H1 (cell line): ENCODE results near the gene LMOD2. TPM values are rescaled to one million over a fixed set of nuclear protein-coding genes. Genes with fewer than 3 reads are reported as not detected.

ENCODE experiments used
- CTCF ChIA-PET: fragments of 300-600 bp; sonication (Branson Sonifier 250); formaldehyde crosslinking; loops from one replicate; lab custom pipeline; 2021; ENCODE audit not compliant: partially characterized antibody; lab: Charles Lee
- POLR2A ChIA-PET: fragments of 300-600 bp; sonication (Branson Sonifier 250); formaldehyde crosslinking; loops from one replicate; lab custom pipeline; 2021; ENCODE audit warnings: inconsistent platforms; ENCODE audit not compliant: partially characterized antibody; lab: Charles Lee
- DNase-seq, 2 experiments: peaks; one replicate each; pipeline versions ENCODE4 v3.0.0 to v3.0.0-alpha.2; 2010 to 2022; ENCODE audit warnings: low spot score in 2 of 2, low read depth in 1 of 2, mixed read lengths in 1 of 2
- FAIRE-seq: peaks from 2 replicates; lab custom pipeline; 2011; peaks lifted over from hg19 to GRCh38; lab: Jason Lieb, UNC
- H2AFZ ChIP-seq: 2 replicates; pipeline ENCODE4 v1.8.1; 2012; ENCODE audit warnings: low read length, inconsistent platforms
- H2AK5ac ChIP-seq: 2 replicates; pipeline ENCODE4 v1.6.1; 2013; ENCODE audit warnings: low read depth, low read length
- H2BK120ac ChIP-seq: replicated peaks from 2 replicates; pipeline ENCODE3; 2013; ENCODE audit warnings: low read depth, low read length, inconsistent platforms
- H2BK12ac ChIP-seq: 2 replicates; pipeline ENCODE4 v1.6.1; 2013; ENCODE audit warnings: low read depth, low read length
- H2BK15ac ChIP-seq: 2 replicates; pipeline ENCODE4 v1.6.1; 2013; ENCODE audit warnings: low read length
- H2BK20ac ChIP-seq: 2 replicates; pipeline ENCODE4 v1.6.1; 2013; ENCODE audit warnings: low read length
- H2BK5ac ChIP-seq: 2 replicates; pipeline ENCODE4 v1.6.1; 2013; ENCODE audit warnings: low read depth, low read length
- H3K14ac ChIP-seq: 2 replicates; pipeline ENCODE4 v1.6.1; 2013; ENCODE audit warnings: inconsistent platforms; ENCODE audit not compliant: insufficient read length
- H3K18ac ChIP-seq: 2 replicates; pipeline ENCODE4 v1.6.1; 2013; ENCODE audit warnings: low read length; ENCODE audit errors: extremely low read depth
- H3K23ac ChIP-seq: 2 replicates; pipeline ENCODE4 v1.6.1; 2013; ENCODE audit warnings: inconsistent platforms; ENCODE audit not compliant: insufficient read length
- H3K23me2 ChIP-seq: 2 replicates; pipeline ENCODE4 v1.6.1; 2013; ENCODE audit warnings: low read depth, low read length
- H3K27ac ChIP-seq: 2 replicates; pipeline ENCODE4 v1.6.1; 2011; ENCODE audit warnings: low read depth, low read length, inconsistent platforms
- H3K27me3 ChIP-seq, 4 experiments: replicated peaks in 1 of 4; 1 replicate in 1 of 4; 2 replicates in 3 of 4; pipeline versions ENCODE4 v1.6.1 to v1.8.1; 2011 to 2013; ENCODE audit warnings: low read length in 3 of 4, mild to moderate bottlenecking in 3 of 4, inconsistent platforms in 2 of 4, mixed read lengths in 2 of 4, moderate library complexity in 1 of 4; ENCODE audit not compliant: control insufficient read depth in 3 of 4, insufficient read depth in 3 of 4; ENCODE audit errors: extremely low read depth in 1 of 4
- H3K36me3 ChIP-seq, 4 experiments: 2 replicates each; pipeline versions ENCODE4 v1.6.1 to v1.8.1; 2011 to 2013; ENCODE audit warnings: mild to moderate bottlenecking in 4 of 4, low read length in 3 of 4, moderate library complexity in 2 of 4, control low read depth in 1 of 4, inconsistent platforms in 1 of 4; ENCODE audit not compliant: insufficient read depth in 4 of 4, control insufficient read depth in 2 of 4
- H3K4ac ChIP-seq: replicated peaks from 2 replicates; pipeline ENCODE3; 2013; ENCODE audit warnings: low read length, low read depth, mixed read lengths, inconsistent platforms; ENCODE audit not compliant: insufficient read length
- H3K4me1 ChIP-seq, 4 experiments: replicated peaks in 1 of 4; 1 replicate in 1 of 4; 2 replicates in 3 of 4; pipeline versions ENCODE4 v1.6.1 to v1.8.1; 2011 to 2013; ENCODE audit warnings: low read length in 3 of 4, inconsistent platforms in 2 of 4, mixed read lengths in 1 of 4; ENCODE audit not compliant: insufficient read depth in 4 of 4, control insufficient read depth in 3 of 4
- H3K4me2 ChIP-seq, 2 experiments: 2 replicates each; pipeline versions ENCODE4 v1.6.1 to v1.8.1; 2011 to 2013; ENCODE audit warnings: low read depth in 2 of 2, low read length in 2 of 2, control low read depth in 1 of 2, inconsistent platforms in 1 of 2, mild to moderate bottlenecking in 1 of 2; ENCODE audit not compliant: insufficient read depth in 1 of 2
- H3K4me3 ChIP-seq, 4 experiments: fragments of 200-600, 300-600 bp in 1 of 4; sonication (generic), shearing (Covaris generic), sonication (Bioruptor Twin) in 1 of 4; 2 replicates each; pipeline versions ENCODE4 v1.5.1 to v1.8.1; 2011 to 2016; ENCODE audit warnings: low read length in 4 of 4, low read depth in 3 of 4, control low read depth in 2 of 4, inconsistent platforms in 2 of 4, mild to moderate bottlenecking in 2 of 4, mixed read lengths in 1 of 4, moderate library complexity in 1 of 4; ENCODE audit not compliant: insufficient read depth in 2 of 4; ENCODE audit errors: extremely low read depth in 1 of 4
- H3K56ac ChIP-seq: replicated peaks from 2 replicates; pipeline ENCODE3; 2013; ENCODE audit warnings: low read depth, mild to moderate bottlenecking, mixed read lengths, low read length, inconsistent platforms; ENCODE audit not compliant: insufficient read length
- H3K79me1 ChIP-seq: 2 replicates; pipeline ENCODE4 v1.6.1; 2013; ENCODE audit warnings: low read depth, low read length, control low read depth
- H3K79me2 ChIP-seq, 2 experiments: 2 replicates each; pipeline versions ENCODE4 v1.6.1 to v1.8.1; 2012 to 2013; ENCODE audit warnings: low read length in 2 of 2, mild to moderate bottlenecking in 2 of 2, inconsistent platforms in 1 of 2; ENCODE audit not compliant: insufficient read depth in 2 of 2, control insufficient read depth in 1 of 2
- H3K9ac ChIP-seq, 4 experiments: replicated peaks in 1 of 4; 1 replicate in 1 of 4; 2 replicates in 3 of 4; pipeline versions ENCODE4 v1.6.1 to v1.8.1; 2011 to 2013; ENCODE audit warnings: low read depth in 3 of 4, low read length in 3 of 4, control low read depth in 2 of 4, mild to moderate bottlenecking in 2 of 4, moderate library complexity in 2 of 4, inconsistent platforms in 1 of 4; ENCODE audit errors: extremely low read depth in 1 of 4
- H3K9me3 ChIP-seq, 2 experiments: 2 replicates each; pipeline versions ENCODE4 v1.6.1 to v1.8.1; 2012 to 2013; ENCODE audit warnings: mild to moderate bottlenecking in 2 of 2, moderate library complexity in 2 of 2, control low read depth in 1 of 2, inconsistent platforms in 1 of 2, low read depth in 1 of 2, low read length in 1 of 2, mixed read lengths in 1 of 2; ENCODE audit not compliant: insufficient read depth in 2 of 2
- H4K20me1 ChIP-seq, 2 experiments: replicated peaks in 1 of 2; 2 replicates each; pipeline versions ENCODE3 to v1.8.1; 2011 to 2013; ENCODE audit warnings: inconsistent platforms in 2 of 2, low read length in 2 of 2, mild to moderate bottlenecking in 1 of 2; ENCODE audit not compliant: insufficient read depth in 2 of 2, control insufficient read depth in 1 of 2
- H4K5ac ChIP-seq: 2 replicates; pipeline ENCODE4 v1.6.1; 2013; ENCODE audit warnings: low read length, low read depth, mixed read lengths, inconsistent platforms; ENCODE audit not compliant: insufficient read length
- H4K8ac ChIP-seq: 2 replicates; pipeline ENCODE4 v1.8.0; 2013; ENCODE audit warnings: mild to moderate bottlenecking, moderate library complexity, low read length, inconsistent platforms; ENCODE audit not compliant: insufficient read depth; ENCODE audit errors: extremely low read depth
- H4K91ac ChIP-seq: replicated peaks from 2 replicates; pipeline ENCODE3; 2013; ENCODE audit warnings: low read length, mixed read lengths, inconsistent platforms; ENCODE audit not compliant: insufficient read length
- BRCA1 ChIP-seq: IDR thresholded peaks from 2 replicates; pipeline ENCODE4 v1.6.1; 2012; ENCODE audit warnings: low read depth, low read length, improper control_type of control experiment
- CREB1 ChIP-seq: IDR thresholded peaks from 2 replicates; pipeline ENCODE4 v1.6.1; 2012; ENCODE audit warnings: inconsistent platforms
- HDAC6 ChIP-seq: IDR thresholded peaks from one replicate; pipeline ENCODE4 v1.7.1; 2012; ENCODE audit warnings: low read depth, mild to moderate bottlenecking, inconsistent platforms, low read length, moderate library complexity
- KDM1A ChIP-seq: fragments of 200-600, 300-600 bp; sonication (generic); IDR thresholded peaks from 2 replicates; pipeline ENCODE4 v1.7.1; 2016; ENCODE audit warnings: mild to moderate bottlenecking, low read length, borderline replicate concordance
- MAFK ChIP-seq: IDR thresholded peaks from 2 replicates; pipeline ENCODE4 v1.6.1; 2012; ENCODE audit warnings: low read depth, mild to moderate bottlenecking, improper control_type of control experiment, low read length
- NANOG ChIP-seq: IDR thresholded peaks from 2 replicates; pipeline ENCODE4 v1.6.1; 2011; ENCODE audit warnings: low read length, low read depth, mild to moderate bottlenecking, inconsistent platforms; ENCODE audit not compliant: insufficient read depth, poor library complexity, severe bottlenecking
- PHF8 ChIP-seq: fragments of 200-600 bp; sonication (generic); conservative IDR thresholded peaks from 2 replicates; pipeline ENCODE4 v1.7.1; 2012; ENCODE audit warnings: low read depth, mild to moderate bottlenecking, inconsistent platforms, low read length, moderate library complexity
- POLR2A ChIP-seq, 2 experiments: IDR thresholded peaks; 1 replicate in 1 of 2; 2 replicates in 1 of 2; pipeline ENCODE4 v1.6.1; 2011; ENCODE audit warnings: low read depth in 2 of 2, low read length in 2 of 2, mild to moderate bottlenecking in 2 of 2; ENCODE audit errors: control extremely low read depth in 1 of 2
- SIX5 ChIP-seq: IDR thresholded peaks from 2 replicates; pipeline ENCODE4 v1.6.1; 2011; ENCODE audit warnings: mild to moderate bottlenecking, low read depth, low read length
- TAF7 ChIP-seq: optimal IDR thresholded peaks from 2 replicates; pipeline ENCODE3; 2011; ENCODE audit warnings: low read depth, mild to moderate bottlenecking, inconsistent platforms, low read length, moderate library complexity, borderline replicate concordance
- TBP ChIP-seq: IDR thresholded peaks from 2 replicates; pipeline ENCODE4 v1.6.1; 2011; ENCODE audit warnings: low read depth, low read length, improper control_type of control experiment
- WGBS, 2 experiments: shearing (Covaris generic) in 1 of 2; methylation state at CpG; one replicate each; pipeline versions ENCODE4 v1.1.6 to v1.1.7; 2013 to 2015; ENCODE audit warnings: low lambda C conversion rate in 2 of 2, mixed read lengths in 2 of 2, inconsistent platforms in 1 of 2, low coverage in 1 of 2, missing lambda C conversion rate in 1 of 2; ENCODE audit not compliant: insufficient replicate concordance in 2 of 2, insufficient coverage in 1 of 2, insufficient read length in 1 of 2; ENCODE audit errors: extremely low coverage in 1 of 2, missing lambda C conversion rate in 1 of 2; 5-methylcytosine and 5-hydroxymethylcytosine counted together
- polyA plus RNA-seq, 7 experiments: library from polyadenylated mRNA; depleted of rRNA in 3 of 7; stranded (reverse) in 5 of 7; unstranded in 2 of 7; fragments of >200 nt in 5 of 7; fragments of 200-250 nt in 2 of 7; gene quantifications; 1 replicate in 5 of 7; 2 replicates in 1 of 7; 4 replicates in 1 of 7; pipeline versions ENCODE4 v1.2.1 to v1.2.3, GENCODE V29; 2011 to 2013; ENCODE audit warnings: missing spikeins in 2 of 7, mixed read lengths in 2 of 7
- total RNA-seq: library from RNA; stranded (reverse); fragmentation: NEBNext Ultra II Directional; extraction: Animal tissue kit (Norgen Biotek cat#: 25700); gene quantifications from 2 replicates; pipeline ENCODE4 v1.2.1, GENCODE V29; 2021
- TF ChIP-seq, protein P1 (sequence below): IDR thresholded peaks from 2 replicates; pipeline ENCODE4 v1.6.1; 2011; ENCODE audit warnings: low read length, improper control_type of control experiment
- TF ChIP-seq, protein P2 (sequence below): IDR thresholded peaks from 2 replicates; pipeline ENCODE4 v1.6.1; 2012; ENCODE audit warnings: inconsistent platforms

The LMOD2 gene
- total and polyA plus RNA-seq, 2 of the 8 experiments (the other 6 are each of a cell fraction or from before 2014, with no cell fraction given), result 0.03 to 0.22 TPM

DNA sequence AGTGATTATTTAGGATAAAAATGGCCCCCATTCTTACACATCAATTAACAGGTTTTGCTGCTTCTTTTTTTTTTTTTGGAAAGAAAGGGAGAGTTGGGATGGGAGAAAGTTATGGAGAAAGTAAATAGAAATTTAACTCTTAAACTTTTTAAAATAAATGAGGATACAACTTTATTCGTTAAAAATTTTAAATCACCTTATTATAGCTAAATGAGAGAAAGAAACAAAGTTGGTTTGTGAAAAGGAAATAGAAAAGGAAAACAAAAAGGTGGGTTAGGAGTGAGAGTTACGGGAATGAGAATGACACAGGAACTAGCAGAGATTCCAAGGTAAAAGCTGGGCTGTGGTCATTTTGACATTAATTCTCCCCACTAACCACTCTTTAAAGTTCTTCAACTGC lies 34.9 kb downstream of the LMOD2 start:
- Histone ChIP-seq H2BK15ac (no peak overlapping the region), H3K79me2 (no peaks in the 10 kb centered on the region), H2AK5ac (no peak overlapping the region), H3K4ac (no peak overlapping the region), H3K56ac (no peak overlapping the region), H4K91ac (no peak overlapping the region), H3K4me3 (no peak overlapping the region), H3K4me2 (no peak overlapping the region), H4K5ac (no peak overlapping the region), H3K23ac (no peak overlapping the region), H3K9ac (no peak overlapping the region), H3K27ac (no peak overlapping the region), H3K14ac (no peak overlapping the region), H2BK20ac (no peak overlapping the region), H4K8ac (no peak overlapping the region), H3K18ac (no peak overlapping the region), H3K4me1 (peaks cover 0 to 3% (median 1%) of the 10 kb centered on the region in 4 experiments; a peak in 3 of 7 replicates), H2BK120ac (no peak overlapping the region), H3K27me3 (no peaks in the 10 kb centered on the region), H3K36me3 (peaks cover 0 to 67% (median 12%) of the 10 kb centered on the region in 4 experiments; a peak in 5 of 8 replicates), H4K20me1 (peaks cover 0 to 2% of the 10 kb centered on the region in 2 experiments), H3K23me2 (no peaks in the 10 kb centered on the region), H3K9me3 (no peaks in the 10 kb centered on the region), H2BK12ac (no peak overlapping the region), H2BK5ac (no peak overlapping the region), H2AFZ (no peak overlapping the region), H3K79me1 (no peaks in the 10 kb centered on the region)
- POLR2A ChIA-PET, result no interaction called here
- no peak for FAIRE-seq
- TF ChIP-seq, protein P1, sequence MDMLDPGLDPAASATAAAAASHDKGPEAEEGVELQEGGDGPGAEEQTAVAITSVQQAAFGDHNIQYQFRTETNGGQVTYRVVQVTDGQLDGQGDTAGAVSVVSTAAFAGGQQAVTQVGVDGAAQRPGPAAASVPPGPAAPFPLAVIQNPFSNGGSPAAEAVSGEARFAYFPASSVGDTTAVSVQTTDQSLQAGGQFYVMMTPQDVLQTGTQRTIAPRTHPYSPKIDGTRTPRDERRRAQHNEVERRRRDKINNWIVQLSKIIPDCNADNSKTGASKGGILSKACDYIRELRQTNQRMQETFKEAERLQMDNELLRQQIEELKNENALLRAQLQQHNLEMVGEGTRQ, result no peak
- TF ChIP-seq PHF8 (no peak), KDM1A (no peak), HDAC6 (no peak), TBP (no peak), CREB1 (no peak), SIX5 (no peak), POLR2A (IDR thresholded peaks at IDR 0.05; ENCODE audit: control extremely low read depth in 1 of 2, low read depth in 2 of 2, low read length in 2 of 2) (no peak), TAF7 (no peak), BRCA1 (no peak), MAFK (no peak), NANOG (no peak)
- TF ChIP-seq, protein P2, sequence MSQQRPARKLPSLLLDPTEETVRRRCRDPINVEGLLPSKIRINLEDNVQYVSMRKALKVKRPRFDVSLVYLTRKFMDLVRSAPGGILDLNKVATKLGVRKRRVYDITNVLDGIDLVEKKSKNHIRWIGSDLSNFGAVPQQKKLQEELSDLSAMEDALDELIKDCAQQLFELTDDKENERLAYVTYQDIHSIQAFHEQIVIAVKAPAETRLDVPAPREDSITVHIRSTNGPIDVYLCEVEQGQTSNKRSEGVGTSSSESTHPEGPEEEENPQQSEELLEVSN, result no peak
- DNase-seq, result no peak
- WGBS, 2 experiments, result 91 to 100% methylated on average over 1 to 2 of the region's 2 CpGs
- CTCF ChIA-PET, result interaction anchor here (0.9 to 2.9 kb wide), 8 partner anchors 9 to 66 kb away, joined by 3 to 13 read pairs (median 6); partner anchors contain the start of gene WASL
